Hematopoietic multipotent progenitor cell treated with erythropoietin and hydrocortisone succinate and interleukin-3 and kit ligand, for 8 days (in vitro differentiated cells): ENCODE results near the gene ARPC1B.

Experiments
- DNase-seq: peaks from one replicate; pipeline ENCODE4 v3.0.0-alpha.2; 2015

Gene ARPC1B

GRCh38 chr7:99390941-99391602 is 16.5 kb downstream of the ARPC1B start:
- DNase-seq, result no peak

- DNase-seq, result no peak
These were observed 17.5 kb downstream of the ARPC1B start for GRCh38 chr7:99392046-99392445.

- DNase-seq, result peak; percentile 86
These were observed 18.3 kb downstream of the ARPC1B start for GRCh38 chr7:99392659-99393354.

- DNase-seq, result no peak
These were observed 19.0 kb downstream of the ARPC1B start for GRCh38 chr7:99393355-99394187.

GRCh38 chr7:99394188-99394502 is 19.6 kb downstream of the ARPC1B start:
- no peak for DNase-seq

GRCh38 chr7:99395616-99396327 is 21.2 kb downstream of the ARPC1B start:
- no peak for DNase-seq

GRCh38 chr7:99396418-99397296 is 22.1 kb downstream of the ARPC1B start:
- no peak for DNase-seq

GRCh38 chr7:99397297-99397983 is 22.9 kb downstream of the ARPC1B start:
- DNase-seq, result no peak

GRCh38 chr7:99398891-99399445 is 24.4 kb downstream of the ARPC1B start:
- no peak for DNase-seq

- DNase-seq, result no peak
These were observed 25.1 kb downstream of the ARPC1B start for GRCh38 chr7:99399597-99399996.

- DNase-seq, result no peak
These were observed 28.3 kb downstream of the ARPC1B start for GRCh38 chr7:99402854-99403253.

- DNase-seq, result no peak
These were observed 29.2 kb downstream of the ARPC1B start for GRCh38 chr7:99403764-99404163.

- DNase-seq, result no peak
These were observed 29.9 kb downstream of the ARPC1B start for GRCh38 chr7:99404235-99404976.

GRCh38 chr7:99404977-99405320 is 30.4 kb downstream of the ARPC1B start:
- no peak for DNase-seq

- peak; percentile 46 for DNase-seq
These were observed 32.0 kb downstream of the ARPC1B start for GRCh38 chr7:99406557-99406956.

GRCh38 chr7:99407872-99408378 is 33.4 kb downstream of the ARPC1B start:
- peak; percentile 72 for DNase-seq

GRCh38 chr7:99408379-99409191 is 34.1 kb downstream of the ARPC1B start, which contains the start of the genes BUD31 and PDAP1:
BUD31 (plus strand) TSS chr7:99408969; CDS start chr7:99411093, 2,124 bp downstream.
PDAP1 (minus strand) TSS chr7:99408597; CDS start chr7:99408548, 49 bp downstream.
- peak; percentile 93 for DNase-seq

- peak; percentile 43 for DNase-seq
These were observed 34.7 kb downstream of the ARPC1B start for GRCh38 chr7:99409192-99409572.

GRCh38 chr7:99409806-99410205 is 35.3 kb downstream of the ARPC1B start:
- no peak for DNase-seq
